ENCODE measurements around the gene PATE1. TPM values are rescaled to one million over a fixed set of nuclear protein-coding genes. Genes with fewer than 3 reads are reported as not detected.

Gene PATE1
- total RNA-seq, 6 experiments from 2014 or later, result not detected

DNA sequence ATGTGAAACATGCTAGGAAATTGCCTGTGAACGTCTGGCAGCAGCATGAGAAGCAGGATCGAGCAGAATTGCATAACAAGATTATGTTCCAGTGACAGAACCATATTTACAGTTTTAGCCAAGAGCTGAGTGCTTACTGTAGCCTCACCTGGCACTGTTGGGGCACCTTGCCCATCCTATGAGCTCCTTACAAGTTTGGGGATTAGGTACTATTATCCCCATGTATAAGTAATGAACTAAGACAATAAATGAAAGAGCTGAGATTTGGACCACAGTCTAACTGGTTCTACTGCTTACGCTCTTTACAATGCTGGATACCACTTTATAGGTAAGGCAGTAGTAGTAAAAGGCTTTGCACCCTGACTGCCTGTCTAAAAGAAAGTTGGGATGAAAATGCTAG lies 17.1 kb upstream of the PATE1 start:
- TF ChIP-seq, protein P1, sequence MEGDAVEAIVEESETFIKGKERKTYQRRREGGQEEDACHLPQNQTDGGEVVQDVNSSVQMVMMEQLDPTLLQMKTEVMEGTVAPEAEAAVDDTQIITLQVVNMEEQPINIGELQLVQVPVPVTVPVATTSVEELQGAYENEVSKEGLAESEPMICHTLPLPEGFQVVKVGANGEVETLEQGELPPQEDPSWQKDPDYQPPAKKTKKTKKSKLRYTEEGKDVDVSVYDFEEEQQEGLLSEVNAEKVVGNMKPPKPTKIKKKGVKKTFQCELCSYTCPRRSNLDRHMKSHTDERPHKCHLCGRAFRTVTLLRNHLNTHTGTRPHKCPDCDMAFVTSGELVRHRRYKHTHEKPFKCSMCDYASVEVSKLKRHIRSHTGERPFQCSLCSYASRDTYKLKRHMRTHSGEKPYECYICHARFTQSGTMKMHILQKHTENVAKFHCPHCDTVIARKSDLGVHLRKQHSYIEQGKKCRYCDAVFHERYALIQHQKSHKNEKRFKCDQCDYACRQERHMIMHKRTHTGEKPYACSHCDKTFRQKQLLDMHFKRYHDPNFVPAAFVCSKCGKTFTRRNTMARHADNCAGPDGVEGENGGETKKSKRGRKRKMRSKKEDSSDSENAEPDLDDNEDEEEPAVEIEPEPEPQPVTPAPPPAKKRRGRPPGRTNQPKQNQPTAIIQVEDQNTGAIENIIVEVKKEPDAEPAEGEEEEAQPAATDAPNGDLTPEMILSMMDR (IDR thresholded peaks at IDR 0.05), result no peak
- no peak for DNase-seq
- Mint-ChIP-seq H3K9me3 (no peaks in the 10 kb centered on the region), H3K4me3 (no peak overlapping the region), H3K27ac (no peak overlapping the region), H3K4me1 (ENCODE audit: low read depth) (no peaks in the 10 kb centered on the region), H3K36me3 (ENCODE audit: low read depth) (no peaks in the 10 kb centered on the region), H3K27me3 (ENCODE audit: insufficient read depth) (peaks cover 5% of the 10 kb centered on the region; the same call in 1 of the 2 replicates)

DNA sequence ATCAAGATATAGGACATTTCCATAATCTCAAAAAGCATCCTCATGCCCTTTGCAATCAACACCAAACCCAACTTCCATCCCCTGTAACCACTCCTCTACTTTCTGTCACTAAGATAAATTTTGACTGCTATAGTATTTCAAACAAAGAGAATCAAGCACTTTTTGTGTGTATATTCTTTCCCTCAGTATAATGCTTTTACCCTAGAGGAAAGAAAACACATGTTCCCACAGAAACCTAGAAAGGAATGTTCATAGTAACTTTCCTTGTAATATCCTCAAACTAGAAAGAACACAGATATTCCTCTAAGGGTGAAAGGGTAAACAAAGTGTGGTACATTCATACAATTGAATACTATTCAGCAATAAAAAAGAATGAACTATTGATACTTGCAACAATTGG lies 5.5 kb upstream of the PATE1 start:
- H3K9me3 Mint-ChIP-seq, result no peaks in the 10 kb centered on the region; the same call in 1 of the 2 replicates
- no peak overlapping the region for H3K27ac Mint-ChIP-seq
- H3K36me3 Mint-ChIP-seq (ENCODE audit: low read depth), result no peaks in the 10 kb centered on the region
- TF ChIP-seq, protein P1 (IDR thresholded peaks at IDR 0.05), result no peak
- no peak for DNase-seq
- no peak overlapping the region for H3K4me3 Mint-ChIP-seq
- H3K4me1 Mint-ChIP-seq (ENCODE audit: low read depth), result no peaks in the 10 kb centered on the region
- H3K27me3 Mint-ChIP-seq (ENCODE audit: insufficient read depth), result peaks cover 1% of the 10 kb centered on the region; the same call in 1 of the 2 replicates

DNA sequence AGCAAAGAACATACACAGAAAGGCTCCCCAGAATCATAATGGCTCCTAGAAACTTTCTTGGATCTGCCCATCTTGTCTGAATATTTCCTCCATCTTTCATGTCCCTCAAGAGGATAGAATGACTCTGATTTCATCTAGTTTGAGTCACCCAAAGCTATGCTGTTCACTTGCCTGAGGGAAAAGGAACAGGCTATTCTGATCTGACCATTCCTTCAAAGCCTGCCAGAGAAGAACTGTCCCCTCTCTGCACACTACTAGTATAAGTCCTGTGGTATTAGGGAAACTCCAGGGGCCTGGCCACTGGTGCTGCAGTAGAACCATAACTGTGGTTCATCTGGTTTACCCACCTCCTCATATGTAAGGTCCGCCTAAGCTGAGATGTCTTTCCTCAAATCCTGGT lies 2.4 kb upstream of the PATE1 start:
- TF ChIP-seq, protein P1 (IDR thresholded peaks at IDR 0.05), result no peak
- Mint-ChIP-seq H3K27ac (no peak overlapping the region), H3K4me3 (no peak overlapping the region), H3K9me3 (no peaks in the 10 kb centered on the region), H3K36me3 (ENCODE audit: low read depth) (no peaks in the 10 kb centered on the region), H3K27me3 (ENCODE audit: insufficient read depth) (peaks cover 1% of the 10 kb centered on the region; the same call in 1 of the 2 replicates), H3K4me1 (ENCODE audit: low read depth) (no peaks in the 10 kb centered on the region)
- peak; percentile 4 for DNase-seq

DNA sequence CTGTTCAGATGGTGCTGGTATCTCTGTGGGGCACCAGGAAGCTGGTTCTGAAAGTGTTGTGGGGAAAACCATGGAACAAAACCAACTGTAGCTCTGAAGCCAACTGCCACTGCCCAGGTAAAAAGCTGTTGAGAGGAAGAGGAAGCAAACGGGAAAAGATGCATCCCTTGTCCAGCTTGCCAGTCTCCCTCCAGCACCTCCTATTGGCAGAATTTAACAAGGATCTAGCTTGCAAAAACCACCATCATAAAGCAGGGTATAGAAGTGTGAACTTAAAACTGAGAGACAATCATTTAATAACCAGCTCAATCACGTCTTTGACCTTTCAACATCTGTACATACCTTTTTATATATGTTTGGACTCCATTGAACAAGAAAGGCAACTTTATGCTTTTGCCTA lies 4.5 kb downstream of the PATE1 start:
- Mint-ChIP-seq H3K9me3 (no peaks in the 10 kb centered on the region), H3K36me3 (ENCODE audit: low read depth) (no peaks in the 10 kb centered on the region), H3K27me3 (ENCODE audit: insufficient read depth) (peaks cover 5% of the 10 kb centered on the region; the same call in 1 of the 2 replicates), H3K4me3 (no peak overlapping the region), H3K4me1 (ENCODE audit: low read depth) (no peaks in the 10 kb centered on the region), H3K27ac (no peak overlapping the region)
- TF ChIP-seq, protein P1 (IDR thresholded peaks at IDR 0.05), result no peak
- no peak for DNase-seq

DNA sequence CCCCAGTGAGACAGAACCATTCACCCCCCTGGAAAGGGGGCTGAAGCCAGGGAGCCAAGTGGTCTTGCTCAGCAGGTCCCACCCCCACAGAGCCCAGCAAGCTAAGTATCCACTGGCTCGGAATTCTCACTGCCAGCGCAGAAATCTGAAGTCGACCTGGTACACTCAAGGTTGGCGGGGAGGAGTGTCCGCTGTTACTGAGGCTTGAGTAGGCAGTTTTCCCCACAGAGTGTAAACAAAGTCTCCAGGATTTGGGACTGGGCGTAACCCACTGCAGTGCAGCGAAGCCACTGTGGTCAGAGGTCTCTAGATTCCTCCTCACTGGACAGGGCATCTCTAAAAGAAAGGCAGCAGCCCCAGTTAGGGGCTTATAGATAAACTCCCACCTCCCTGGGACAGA lies 10.0 kb downstream of the PATE1 start:
- Mint-ChIP-seq H3K4me3 (no peak overlapping the region), H3K27me3 (ENCODE audit: insufficient read depth) (peaks cover 9% of the 10 kb centered on the region; the same call in 1 of the 2 replicates), H3K36me3 (ENCODE audit: low read depth) (no peaks in the 10 kb centered on the region), H3K9me3 (peaks cover 12% of the 10 kb centered on the region), H3K4me1 (ENCODE audit: low read depth) (no peaks in the 10 kb centered on the region), H3K27ac (no peak overlapping the region)
- TF ChIP-seq, protein P1 (IDR thresholded peaks at IDR 0.05), result no peak
- no peak for DNase-seq

DNA sequence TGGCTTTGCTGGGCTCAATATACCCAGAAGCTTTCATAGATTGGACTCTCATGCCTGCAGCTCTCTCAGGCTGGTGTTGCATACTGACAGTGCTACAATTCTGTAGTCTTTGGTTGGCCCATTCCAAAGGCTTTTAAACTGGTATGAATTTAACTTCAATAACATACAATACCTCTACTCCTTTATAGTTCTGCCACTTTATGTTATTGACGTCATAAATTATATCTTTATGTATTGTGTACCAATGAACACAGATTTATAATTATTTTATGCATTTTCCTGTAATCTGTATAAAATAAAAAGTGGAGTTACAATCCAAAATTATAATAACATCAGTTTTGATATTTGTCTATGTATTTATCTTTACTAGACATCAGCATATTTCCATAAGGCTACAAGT lies 16.4 kb downstream of the PATE1 start:
- Mint-ChIP-seq H3K27ac (no peak overlapping the region), H3K27me3 (ENCODE audit: insufficient read depth) (peaks cover 5% of the 10 kb centered on the region), H3K9me3 (peaks cover 8% of the 10 kb centered on the region), H3K4me3 (no peak overlapping the region), H3K4me1 (ENCODE audit: low read depth) (no peaks in the 10 kb centered on the region), H3K36me3 (ENCODE audit: low read depth) (no peaks in the 10 kb centered on the region)
- TF ChIP-seq, protein P1 (IDR thresholded peaks at IDR 0.05), result no peak
- DNase-seq, result no peak

Data from HFFc6 (cell line).